Measurements from ENCODE around the gene HORMAD1. TPM values are rescaled to one million over a fixed set of nuclear protein-coding genes. Genes with fewer than 3 reads are reported as not detected.

Gene HORMAD1
- total RNA-seq, 1 donor from 2014 or later = not detected

DNA sequence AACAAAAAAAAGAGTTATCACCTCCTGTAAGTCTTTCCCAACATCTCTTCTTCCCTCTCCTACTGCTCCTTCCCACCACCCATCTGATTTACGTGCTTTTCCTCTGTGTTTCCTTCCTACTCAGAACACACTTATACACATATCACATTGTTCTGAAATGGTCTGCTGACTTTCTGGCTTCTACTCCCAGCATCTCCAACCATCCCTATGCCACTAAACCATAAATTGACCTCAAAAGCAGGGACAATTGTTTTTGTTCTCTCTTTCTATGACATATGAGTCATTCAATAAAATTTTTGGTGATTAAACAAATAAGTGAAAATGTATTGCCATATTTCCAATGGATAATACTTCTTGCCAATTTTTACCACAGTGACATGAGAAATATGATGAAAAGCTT lies 31.9 kb downstream of the HORMAD1 start:
- Histone ChIP-seq H3K4me3 (ENCODE audit: insufficient read depth, low read depth, low read length) (no peak overlapping the region), H3K9me3 (ENCODE audit: insufficient read depth, low read depth, low read length) (no peaks in the 10 kb centered on the region), H3K36me3 (ENCODE audit: insufficient read depth, low read length) (peaks cover 9% of the 10 kb centered on the region), H3K4me1 (ENCODE audit: insufficient read depth, low read length) (no peaks in the 10 kb centered on the region), H3K9ac (ENCODE audit: low read length) (no peak overlapping the region), H3K4me2 (ENCODE audit: low read length) (no peak overlapping the region), H4K20me1 (ENCODE audit: insufficient read depth, low read length) (no peaks in the 10 kb centered on the region), H3K27ac (ENCODE audit: low read depth, low read length) (no peak overlapping the region), H3K79me2 (ENCODE audit: insufficient read depth, low read length) (no peaks in the 10 kb centered on the region), H2AFZ (ENCODE audit: low read depth, low read length) (no peak overlapping the region), H3K27me3 (ENCODE audit: insufficient read depth, low read length) (no peaks in the 10 kb centered on the region)
- FAIRE-seq (no peak), DNase-seq (ENCODE audit: low read depth) (no peak)
- H3K4me1 Mint-ChIP-seq (ENCODE audit: low read depth, unreplicated experiment) = no peaks in the 10 kb centered on the region
- peaks cover 6% of the 10 kb centered on the region for H3K36me3 Mint-ChIP-seq (ENCODE audit: low read depth, unreplicated experiment)
- H3K9me3 Mint-ChIP-seq (ENCODE audit: unreplicated experiment) = no peaks in the 10 kb centered on the region
- TF ChIP-seq EZH2 (IDR thresholded peaks at IDR 0.05; ENCODE audit: insufficient read depth, low read length) = no peak
- TF ChIP-seq, protein P1, sequence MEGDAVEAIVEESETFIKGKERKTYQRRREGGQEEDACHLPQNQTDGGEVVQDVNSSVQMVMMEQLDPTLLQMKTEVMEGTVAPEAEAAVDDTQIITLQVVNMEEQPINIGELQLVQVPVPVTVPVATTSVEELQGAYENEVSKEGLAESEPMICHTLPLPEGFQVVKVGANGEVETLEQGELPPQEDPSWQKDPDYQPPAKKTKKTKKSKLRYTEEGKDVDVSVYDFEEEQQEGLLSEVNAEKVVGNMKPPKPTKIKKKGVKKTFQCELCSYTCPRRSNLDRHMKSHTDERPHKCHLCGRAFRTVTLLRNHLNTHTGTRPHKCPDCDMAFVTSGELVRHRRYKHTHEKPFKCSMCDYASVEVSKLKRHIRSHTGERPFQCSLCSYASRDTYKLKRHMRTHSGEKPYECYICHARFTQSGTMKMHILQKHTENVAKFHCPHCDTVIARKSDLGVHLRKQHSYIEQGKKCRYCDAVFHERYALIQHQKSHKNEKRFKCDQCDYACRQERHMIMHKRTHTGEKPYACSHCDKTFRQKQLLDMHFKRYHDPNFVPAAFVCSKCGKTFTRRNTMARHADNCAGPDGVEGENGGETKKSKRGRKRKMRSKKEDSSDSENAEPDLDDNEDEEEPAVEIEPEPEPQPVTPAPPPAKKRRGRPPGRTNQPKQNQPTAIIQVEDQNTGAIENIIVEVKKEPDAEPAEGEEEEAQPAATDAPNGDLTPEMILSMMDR (IDR thresholded peaks at IDR 0.05; ENCODE audit: insufficient read depth, low read depth, low read length) = no peak
- H3K27ac Mint-ChIP-seq (ENCODE audit: unreplicated experiment) = no peak overlapping the region
- H3K27me3 Mint-ChIP-seq (ENCODE audit: low read depth, unreplicated experiment) = no peaks in the 10 kb centered on the region
- no peak overlapping the region for H3K4me3 Mint-ChIP-seq (ENCODE audit: unreplicated experiment)

DNA sequence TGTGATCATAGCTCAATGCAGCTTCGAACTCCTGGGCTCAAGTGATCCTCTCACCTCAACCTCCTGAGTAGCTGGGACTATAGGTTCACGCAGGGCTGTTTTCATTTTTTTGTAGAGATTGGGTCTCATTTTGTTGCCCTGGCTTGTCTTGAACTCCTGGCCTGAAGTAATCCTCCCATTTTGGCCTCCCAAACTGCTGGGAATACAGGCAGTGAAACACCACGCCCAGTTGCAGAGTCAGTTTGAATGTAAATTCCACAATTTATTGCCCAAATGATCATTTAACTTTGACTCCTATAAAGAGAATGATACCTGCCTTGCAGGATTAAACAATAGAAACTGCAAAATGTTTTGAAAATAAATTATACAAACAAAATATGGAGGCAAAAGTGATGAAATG lies 34.4 kb downstream of the HORMAD1 start:
- Histone ChIP-seq H3K36me3 (ENCODE audit: insufficient read depth, low read length) (no peaks in the 10 kb centered on the region), H3K27me3 (ENCODE audit: insufficient read depth, low read length) (no peaks in the 10 kb centered on the region), H3K4me3 (ENCODE audit: insufficient read depth, low read depth, low read length) (no peak overlapping the region), H3K9ac (ENCODE audit: low read length) (no peak overlapping the region), H4K20me1 (ENCODE audit: insufficient read depth, low read length) (no peaks in the 10 kb centered on the region), H2AFZ (ENCODE audit: low read depth, low read length) (no peak overlapping the region), H3K4me1 (ENCODE audit: insufficient read depth, low read length) (no peaks in the 10 kb centered on the region), H3K27ac (ENCODE audit: low read depth, low read length) (no peak overlapping the region), H3K79me2 (ENCODE audit: insufficient read depth, low read length) (no peaks in the 10 kb centered on the region), H3K4me2 (ENCODE audit: low read length) (no peak overlapping the region), H3K9me3 (ENCODE audit: insufficient read depth, low read depth, low read length) (no peaks in the 10 kb centered on the region)
- Mint-ChIP-seq H3K36me3 (ENCODE audit: low read depth, unreplicated experiment) (peaks cover 6% of the 10 kb centered on the region), H3K27me3 (ENCODE audit: low read depth, unreplicated experiment) (no peaks in the 10 kb centered on the region), H3K4me1 (ENCODE audit: low read depth, unreplicated experiment) (no peaks in the 10 kb centered on the region), H3K4me3 (ENCODE audit: unreplicated experiment) (no peak overlapping the region), H3K27ac (ENCODE audit: unreplicated experiment) (no peak overlapping the region), H3K9me3 (ENCODE audit: unreplicated experiment) (no peaks in the 10 kb centered on the region)
- TF ChIP-seq, protein P1 (IDR thresholded peaks at IDR 0.05; ENCODE audit: insufficient read depth, low read depth, low read length) = no peak
- TF ChIP-seq EZH2 (IDR thresholded peaks at IDR 0.05; ENCODE audit: insufficient read depth, low read length) = no peak
- DNase-seq (ENCODE audit: low read depth) (no peak), FAIRE-seq (no peak)

DNA sequence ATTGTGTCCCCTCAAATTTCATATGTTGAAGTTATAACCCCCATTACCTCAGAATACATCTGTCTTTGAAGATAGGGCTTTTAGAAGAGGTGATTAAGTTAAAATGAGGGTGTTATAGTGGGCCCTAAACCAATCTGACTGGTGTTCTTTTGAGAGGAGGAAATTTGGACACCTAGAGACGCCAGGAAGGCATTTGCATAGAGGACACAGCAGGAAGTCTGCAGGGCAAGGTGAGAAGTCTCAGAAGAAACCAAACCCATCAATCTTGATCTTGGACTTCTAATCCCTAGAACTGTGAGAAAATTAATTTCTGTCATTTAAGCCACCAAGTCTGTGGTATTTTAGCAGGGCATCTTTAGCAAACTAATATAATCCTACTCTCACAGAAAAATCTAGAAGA lies 36.8 kb downstream of the HORMAD1 start:
- H3K4me1 ChIP-seq (ENCODE audit: insufficient read depth, low read length) = no peaks in the 10 kb centered on the region
- H3K4me2 ChIP-seq (ENCODE audit: low read length) = no peak overlapping the region
- H3K9me3 Mint-ChIP-seq (ENCODE audit: unreplicated experiment) = no peaks in the 10 kb centered on the region
- no peak overlapping the region for H3K4me3 ChIP-seq (ENCODE audit: insufficient read depth, low read depth, low read length)
- H3K27ac ChIP-seq (ENCODE audit: low read depth, low read length) = no peak overlapping the region
- no peak overlapping the region for H2AFZ ChIP-seq (ENCODE audit: low read depth, low read length)
- no peaks in the 10 kb centered on the region for H3K36me3 ChIP-seq (ENCODE audit: insufficient read depth, low read length)
- H3K27me3 ChIP-seq (ENCODE audit: insufficient read depth, low read length) = no peaks in the 10 kb centered on the region
- H3K9ac ChIP-seq (ENCODE audit: low read length) = no peak overlapping the region
- H4K20me1 ChIP-seq (ENCODE audit: insufficient read depth, low read length) = peaks cover 4% of the 10 kb centered on the region
- no peaks in the 10 kb centered on the region for H3K27me3 Mint-ChIP-seq (ENCODE audit: low read depth, unreplicated experiment)
- DNase-seq (ENCODE audit: low read depth) (no peak), FAIRE-seq (no peak)
- no peak overlapping the region for H3K27ac Mint-ChIP-seq (ENCODE audit: unreplicated experiment)
- no peaks in the 10 kb centered on the region for H3K4me1 Mint-ChIP-seq (ENCODE audit: low read depth, unreplicated experiment)
- TF ChIP-seq, protein P1 (IDR thresholded peaks at IDR 0.05; ENCODE audit: insufficient read depth, low read depth, low read length) = no peak
- TF ChIP-seq EZH2 (IDR thresholded peaks at IDR 0.05; ENCODE audit: insufficient read depth, low read length) = no peak
- H3K79me2 ChIP-seq (ENCODE audit: insufficient read depth, low read length) = no peaks in the 10 kb centered on the region
- H3K4me3 Mint-ChIP-seq (ENCODE audit: unreplicated experiment) = no peak overlapping the region
- H3K36me3 Mint-ChIP-seq (ENCODE audit: low read depth, unreplicated experiment) = peaks cover 6% of the 10 kb centered on the region
- no peaks in the 10 kb centered on the region for H3K9me3 ChIP-seq (ENCODE audit: insufficient read depth, low read depth, low read length)
